GM23338 (cell line): ENCODE measurements around the gene TAS2R40. TPM values are rescaled to one million over a fixed set of nuclear protein-coding genes. Genes with fewer than 3 reads are reported as not detected.
A peak's percentile ranks its signal among the peaks of the same experiment; 100 is the strongest.
"Not testable (repeated sequence)": the region's sequence is repeated elsewhere in the genome, so short reads cannot be mapped to it uniquely, and the experiment has no call there.

Experiments
- ATAC-seq: fragments of 200-7000 bp; cut with Tn5 transposase; 3 replicates; pipeline ENCODE4 v1.9.1; 2020
- DNase-seq: peaks from one replicate; pipeline ENCODE4 v3.0.0-alpha.2; 2015; ENCODE audit warnings: low spot score
- H2AFZ ChIP-seq: fragments of 200-600 bp; sonication (generic); 2 replicates; pipeline ENCODE4 v1.8.0; 2016; ENCODE audit warnings: antibody characterized with exemption, mild to moderate bottlenecking, moderate library complexity
- H3F3A ChIP-seq: fragments of 200-600 bp; sonication (generic); replicated peaks from 2 replicates; pipeline ENCODE4 v1.8.0; 2017; ENCODE audit warnings: antibody characterized with exemption, mixed run types, low read depth
- H3K27ac ChIP-seq: fragments of 200-600 bp; sonication (generic); 2 replicates; pipeline ENCODE4 v1.6.1; 2016; ENCODE audit warnings: low read depth
- H3K27me3 ChIP-seq: fragments of 200-600 bp; sonication (generic); 2 replicates; pipeline ENCODE4 v1.8.0; 2016; ENCODE audit warnings: mild to moderate bottlenecking, mixed run types, moderate library complexity; ENCODE audit not compliant: insufficient read depth
- H3K36me3 ChIP-seq: fragments of 200-600 bp; sonication (generic); 2 replicates; pipeline ENCODE4 v1.8.0; 2016; ENCODE audit warnings: mild to moderate bottlenecking; ENCODE audit not compliant: insufficient read depth
- H3K4me1 ChIP-seq: fragments of 200-600 bp; sonication (generic); 2 replicates; pipeline ENCODE4 v1.8.0; 2016; ENCODE audit warnings: mild to moderate bottlenecking, moderate library complexity; ENCODE audit not compliant: insufficient read depth
- H3K4me2 ChIP-seq: fragments of 200-600 bp; sonication (generic); 2 replicates; pipeline ENCODE4 v1.7.1; 2017; ENCODE audit warnings: mixed run types
- H3K4me3 ChIP-seq: fragments of 200-600 bp; sonication (generic); 2 replicates; pipeline ENCODE4 v1.6.1; 2016; ENCODE audit warnings: mixed run types
- H3K79me2 ChIP-seq: fragments of 200-600 bp; sonication (generic); replicated peaks from 2 replicates; pipeline ENCODE4 v1.8.0; 2017; ENCODE audit warnings: mild to moderate bottlenecking; ENCODE audit not compliant: insufficient read depth
- H3K9me2 ChIP-seq: fragments of 200-600 bp; sonication (generic); 2 replicates; pipeline ENCODE4 v1.8.0; 2017; ENCODE audit not compliant: insufficient read depth
- H4K20me1 ChIP-seq: fragments of 200-600 bp; sonication (generic); replicated peaks from 2 replicates; pipeline ENCODE4 v1.8.0; 2017; ENCODE audit warnings: mild to moderate bottlenecking; ENCODE audit not compliant: insufficient read depth
- H3K27ac Mint-ChIP-seq: 2 replicates; pipeline ENCODE4 v1.8.0; 2020; ENCODE audit warnings: inconsistent platforms, mild to moderate bottlenecking, moderate library complexity, mixed read lengths
- H3K27me3 Mint-ChIP-seq: 3 replicates; pipeline ENCODE4 v1.8.0; 2022; ENCODE audit warnings: low read depth, mild to moderate bottlenecking, moderate library complexity, mixed read lengths, inconsistent platforms; ENCODE audit not compliant: insufficient read depth, poor library complexity
- H3K36me3 Mint-ChIP-seq: 3 replicates; pipeline ENCODE4 v1.8.0; 2021; ENCODE audit warnings: low read depth, mild to moderate bottlenecking, inconsistent platforms, moderate library complexity, mixed read lengths
- H3K4me1 Mint-ChIP-seq: 3 replicates; pipeline ENCODE4 v1.8.0; 2020; ENCODE audit warnings: mild to moderate bottlenecking, inconsistent platforms, mixed read lengths
- H3K4me3 Mint-ChIP-seq: 3 replicates; pipeline ENCODE4 v1.8.0; 2021; ENCODE audit warnings: moderate library complexity, mild to moderate bottlenecking, inconsistent platforms, mixed read lengths
- H3K9me3 Mint-ChIP-seq: 3 replicates; pipeline ENCODE4 v1.8.0; 2020; ENCODE audit warnings: moderate library complexity, mild to moderate bottlenecking, inconsistent platforms, mixed read lengths
- CREB1 ChIP-seq: fragments of 250-450 bp; sonication (Bioruptor Pico); IDR thresholded peaks from 2 replicates; pipeline ENCODE4 v1.5.0; 2020; ENCODE audit warnings: low read depth, mild to moderate bottlenecking, moderate library complexity
- CTCF ChIP-seq, 2 experiments: fragments of 200-600 bp in 1 of 2; sonication (generic) in 1 of 2; conservative IDR thresholded peaks; 2 replicates each; pipeline versions ENCODE4 v1.5.1 to v1.6.1; 2016 to 2017; ENCODE audit warnings: antibody characterized with exemption in 2 of 2, low read depth in 2 of 2, mild to moderate bottlenecking in 2 of 2, moderate library complexity in 1 of 2
- EZH2 ChIP-seq: fragments of 200-600 bp; sonication (generic); IDR thresholded peaks from one replicate; pipeline ENCODE4 v1.8.0; 2017; ENCODE audit warnings: antibody characterized with exemption, mild to moderate bottlenecking, low read depth; ENCODE audit not compliant: unreplicated experiment
- EZH2phosphoT487 ChIP-seq: fragments of 200-600 bp; sonication (generic); IDR thresholded peaks from one replicate; pipeline ENCODE4 v1.8.1; 2018; ENCODE audit warnings: antibody characterized with exemption; ENCODE audit not compliant: unreplicated experiment
- JUNB ChIP-seq: IDR thresholded peaks from one replicate; pipeline ENCODE4 v1.6.1; 2016; ENCODE audit warnings: antibody characterized with exemption; ENCODE audit not compliant: unreplicated experiment
- POLR2AphosphoS5 ChIP-seq: IDR thresholded peaks from 2 replicates; pipeline ENCODE4 v1.6.1; 2016; ENCODE audit warnings: antibody characterized with exemption, low read depth
- STAT1 ChIP-seq: IDR thresholded peaks from one replicate; pipeline ENCODE4 v1.6.1; 2016; ENCODE audit warnings: antibody characterized with exemption; ENCODE audit not compliant: unreplicated experiment
- polyA plus RNA-seq: library from polyadenylated mRNA; unstranded; fragments of >200 nt; fragmentation: Nextera tagmentation; extraction: Ambion mirVana; gene quantifications from 2 replicates; pipeline ENCODE4 v1.2.1, GENCODE V29; 2016
- total RNA-seq: library from RNA; depleted of rRNA; stranded (reverse); fragments of >200 nt; shearing (Covaris generic); gene quantifications from 2 replicates; pipeline ENCODE4 v1.2.3, GENCODE V29; 2014
- TF ChIP-seq, protein P1 (sequence below): IDR thresholded peaks from one replicate; pipeline ENCODE4 v1.6.1; 2018; ENCODE audit warnings: antibody characterized with exemption; ENCODE audit not compliant: unreplicated experiment

The TAS2R40 gene
- total and polyA plus RNA-seq, 2 experiments from 2014 or later, result not detected

GRCh38 chr7:143210541-143210940 lies 11.3 kb upstream of the TAS2R40 start (continued):
- TF ChIP-seq CTCF (conservative IDR thresholded peaks at IDR 0.05; ENCODE audit: low read depth in 2 of 2), result no peak
- TF ChIP-seq, protein P1, sequence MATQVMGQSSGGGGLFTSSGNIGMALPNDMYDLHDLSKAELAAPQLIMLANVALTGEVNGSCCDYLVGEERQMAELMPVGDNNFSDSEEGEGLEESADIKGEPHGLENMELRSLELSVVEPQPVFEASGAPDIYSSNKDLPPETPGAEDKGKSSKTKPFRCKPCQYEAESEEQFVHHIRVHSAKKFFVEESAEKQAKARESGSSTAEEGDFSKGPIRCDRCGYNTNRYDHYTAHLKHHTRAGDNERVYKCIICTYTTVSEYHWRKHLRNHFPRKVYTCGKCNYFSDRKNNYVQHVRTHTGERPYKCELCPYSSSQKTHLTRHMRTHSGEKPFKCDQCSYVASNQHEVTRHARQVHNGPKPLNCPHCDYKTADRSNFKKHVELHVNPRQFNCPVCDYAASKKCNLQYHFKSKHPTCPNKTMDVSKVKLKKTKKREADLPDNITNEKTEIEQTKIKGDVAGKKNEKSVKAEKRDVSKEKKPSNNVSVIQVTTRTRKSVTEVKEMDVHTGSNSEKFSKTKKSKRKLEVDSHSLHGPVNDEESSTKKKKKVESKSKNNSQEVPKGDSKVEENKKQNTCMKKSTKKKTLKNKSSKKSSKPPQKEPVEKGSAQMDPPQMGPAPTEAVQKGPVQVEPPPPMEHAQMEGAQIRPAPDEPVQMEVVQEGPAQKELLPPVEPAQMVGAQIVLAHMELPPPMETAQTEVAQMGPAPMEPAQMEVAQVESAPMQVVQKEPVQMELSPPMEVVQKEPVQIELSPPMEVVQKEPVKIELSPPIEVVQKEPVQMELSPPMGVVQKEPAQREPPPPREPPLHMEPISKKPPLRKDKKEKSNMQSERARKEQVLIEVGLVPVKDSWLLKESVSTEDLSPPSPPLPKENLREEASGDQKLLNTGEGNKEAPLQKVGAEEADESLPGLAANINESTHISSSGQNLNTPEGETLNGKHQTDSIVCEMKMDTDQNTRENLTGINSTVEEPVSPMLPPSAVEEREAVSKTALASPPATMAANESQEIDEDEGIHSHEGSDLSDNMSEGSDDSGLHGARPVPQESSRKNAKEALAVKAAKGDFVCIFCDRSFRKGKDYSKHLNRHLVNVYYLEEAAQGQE, result no peak
- TF ChIP-seq EZH2, result no peak
- no peak for TF ChIP-seq CREB1 (CRISPR knock-in tag)
- TF ChIP-seq POLR2AphosphoS5, result no peak
- no peak for TF ChIP-seq JUNB

DNA sequence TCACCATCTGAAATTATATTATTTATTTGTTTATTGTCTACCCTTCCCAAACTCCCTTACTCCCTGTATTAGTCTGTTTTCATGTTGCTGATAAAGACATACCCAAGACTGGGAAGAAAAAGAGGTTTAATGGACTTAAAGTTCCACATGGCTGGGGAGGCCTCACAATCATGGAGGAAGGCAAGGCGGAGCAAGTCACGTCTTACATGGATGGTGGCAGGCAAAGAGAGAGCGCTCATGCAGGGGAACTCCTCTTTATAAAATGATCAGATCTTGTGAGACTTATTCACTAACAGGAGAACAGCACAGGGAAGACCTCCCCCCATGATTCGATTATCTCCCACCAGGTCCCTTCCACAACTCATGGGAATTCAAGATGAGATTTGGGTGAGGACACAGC lies 8.4 kb upstream of the TAS2R40 start:
- not testable (repeated sequence) for H3K79me2 ChIP-seq, H3K36me3 Mint-ChIP-seq, H3K9me3 Mint-ChIP-seq, H3K4me1 ChIP-seq, DNase-seq, H4K20me1 ChIP-seq, H3K9me2 ChIP-seq, H3K4me2 ChIP-seq, ATAC-seq, H3K4me3 Mint-ChIP-seq, H3K27ac Mint-ChIP-seq, H3K4me1 Mint-ChIP-seq, H3K4me3 ChIP-seq, H3K27me3 ChIP-seq, H2AFZ ChIP-seq, H3K27ac ChIP-seq, H3K36me3 ChIP-seq, H3K27me3 Mint-ChIP-seq, H3F3A ChIP-seq

- Histone ChIP-seq H4K20me1 (no peaks in the 10 kb centered on the region), H2AFZ (no peak overlapping the region)
Measured at GRCh38 chr7:143214789-143215679, 6.8 kb upstream of the TAS2R40 start.

More at GRCh38 chr7:143214789-143215679, 6.8 kb upstream of the TAS2R40 start:
- TF ChIP-seq CTCF (conservative IDR thresholded peaks at IDR 0.05; ENCODE audit: low read depth in 2 of 2) (peak; percentile 100), STAT1 (no peak), CREB1 (CRISPR knock-in tag) (peak; percentile 30; the same call in 1 of the 2 replicates), EZH2phosphoT487 (no peak)
- no peaks in the 10 kb centered on the region for H3K9me2 ChIP-seq
- peak; percentile 95 for DNase-seq
- no peak overlapping the region for H3K4me3 Mint-ChIP-seq
- H3K9me3 Mint-ChIP-seq, result no peaks in the 10 kb centered on the region; the same call in 2 of the 3 replicates
- no peaks in the 10 kb centered on the region for H3K36me3 ChIP-seq
- H3K36me3 Mint-ChIP-seq, result no peaks in the 10 kb centered on the region; the same call in 2 of the 3 replicates
- H3K27ac ChIP-seq, result no peak overlapping the region
- H3K27ac Mint-ChIP-seq, result no peak overlapping the region
- H3K27me3 Mint-ChIP-seq, result no peaks in the 10 kb centered on the region
- no peaks in the 10 kb centered on the region for H3K4me1 Mint-ChIP-seq
- H3F3A ChIP-seq, result no peaks in the 10 kb centered on the region
- H3K79me2 ChIP-seq, result no peaks in the 10 kb centered on the region
- H3K27me3 ChIP-seq, result no peaks in the 10 kb centered on the region
- peak; percentile 94 for ATAC-seq
- H3K4me3 ChIP-seq, result no peak overlapping the region
- H3K4me2 ChIP-seq, result no peak overlapping the region
- H3K4me1 ChIP-seq, result no peaks in the 10 kb centered on the region
